Gastroesophageal sphincter (tissue), 4 donors: ENCODE data around the gene HCN1. TPM values are rescaled to one million over a fixed set of nuclear protein-coding genes. Genes with fewer than 3 reads are reported as not detected.

Experiments
- ATAC-seq: fragments of 150-250 bp; one replicate; pipeline ENCODE4 v1.9.1; 2016; ENCODE audit warnings: mild to moderate bottlenecking, moderate library complexity
- H3K27ac ChIP-seq, 4 donors: fragments of 200-600 bp; sonication (generic) in 3 of 4; 1 replicate in 3 of 4; 2 replicates in 1 of 4; pipeline ENCODE4 v1.5.1; 2016 to 2019
- H3K27me3 ChIP-seq: fragments of 200-600 bp; sonication (generic); one replicate; pipeline ENCODE4 v1.5.1; 2019
- H3K36me3 ChIP-seq, 2 donors: fragments of 200-600 bp; sonication (generic); one replicate each; pipeline ENCODE4 v1.5.1; 2019; ENCODE audit warnings: control low read depth in 1 of 2
- H3K4me1 ChIP-seq, 3 donors: fragments of 200-600 bp; sonication (generic); 1 replicate in 2 of 3; 2 replicates in 1 of 3; pipeline ENCODE4 v1.5.1; 2016 to 2019; ENCODE audit warnings: control low read depth in 2 of 3
- H3K4me3 ChIP-seq, 2 donors: fragments of 200-600 bp; sonication (generic); one replicate each; pipeline ENCODE4 v1.5.1; 2019; ENCODE audit warnings: mild to moderate bottlenecking in 1 of 2, moderate library complexity in 1 of 2
- H3K9me3 ChIP-seq, 3 donors: fragments of 200-600 bp; sonication (generic); one replicate each; pipeline ENCODE4 v1.5.1; 2017 to 2019; ENCODE audit warnings: control low read depth in 2 of 3
- EP300 ChIP-seq: sonication (generic); formaldehyde crosslinking; IDR thresholded peaks from one replicate; pipeline ENCODE4 v1.6.1; 2017; ENCODE audit warnings: antibody characterized with exemption, mild to moderate bottlenecking
- POLR2A ChIP-seq, 2 donors: fragments of 450-650 bp; IDR thresholded peaks; one replicate each; pipeline ENCODE4 v1.6.1; 2017; ENCODE audit warnings: antibody characterized with exemption in 2 of 2, mild to moderate bottlenecking in 2 of 2, moderate library complexity in 1 of 2
- POLR2AphosphoS5 ChIP-seq: sonication (generic); formaldehyde crosslinking; IDR thresholded peaks from one replicate; pipeline ENCODE4 v1.6.1; 2017; ENCODE audit warnings: antibody characterized with exemption
- WGBS, 2 donors: methylation state at CpG; one replicate each; pipeline ENCODE4 v1.1.5; 2018; ENCODE audit warnings: low coverage in 1 of 2; 5-methylcytosine and 5-hydroxymethylcytosine counted together
- total RNA-seq, 4 donors: library from RNA; depleted of rRNA; stranded (reverse); fragments of >200 nt; gene quantifications; one replicate each; pipeline ENCODE4 v1.1.0, GENCODE V29; 2016
- TF ChIP-seq, protein P1 (sequence below), 4 experiments: fragments of 200-600 bp in 2 of 4; fragments of 450-650 bp in 2 of 4; sonication (generic) in 1 of 4; IDR thresholded peaks; one replicate each; pipeline ENCODE4 v1.5.1; 2017 to 2019; ENCODE audit warnings: antibody characterized with exemption in 4 of 4, mild to moderate bottlenecking in 2 of 4, moderate library complexity in 2 of 4

HCN1 gene
- total RNA-seq, 4 donors from 2014 or later = 0.19 to 1.3 (median 0.63) TPM

DNA sequence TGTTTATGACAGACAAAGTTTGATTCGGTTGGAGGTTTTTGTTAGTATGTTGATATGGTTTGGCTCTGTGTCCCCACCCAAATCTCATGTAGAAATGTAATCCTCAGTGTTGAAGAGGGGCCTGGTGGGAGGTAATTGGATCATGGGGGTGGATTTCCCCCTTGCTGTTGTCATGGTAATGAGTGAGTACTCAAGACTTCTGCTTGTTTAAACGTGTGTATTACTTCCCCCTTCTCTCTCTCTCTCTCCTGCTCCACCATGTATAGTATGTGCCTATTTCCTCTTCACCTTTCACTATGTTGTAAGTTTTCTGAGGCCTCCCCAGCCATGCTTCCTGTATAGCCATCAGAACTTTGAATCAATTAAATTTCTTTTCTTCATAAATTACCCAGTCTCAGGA lies 415.1 kb downstream of the HCN1 start:
- Histone ChIP-seq H3K4me1 (no peaks in the 10 kb centered on the region), H3K27ac (no peak overlapping the region), H3K27me3 (no peaks in the 10 kb centered on the region), H3K4me3 (no peak overlapping the region), H3K9me3 (no peaks in the 10 kb centered on the region), H3K36me3 (no peaks in the 10 kb centered on the region)
- TF ChIP-seq POLR2AphosphoS5 = no peak
- TF ChIP-seq, protein P1, sequence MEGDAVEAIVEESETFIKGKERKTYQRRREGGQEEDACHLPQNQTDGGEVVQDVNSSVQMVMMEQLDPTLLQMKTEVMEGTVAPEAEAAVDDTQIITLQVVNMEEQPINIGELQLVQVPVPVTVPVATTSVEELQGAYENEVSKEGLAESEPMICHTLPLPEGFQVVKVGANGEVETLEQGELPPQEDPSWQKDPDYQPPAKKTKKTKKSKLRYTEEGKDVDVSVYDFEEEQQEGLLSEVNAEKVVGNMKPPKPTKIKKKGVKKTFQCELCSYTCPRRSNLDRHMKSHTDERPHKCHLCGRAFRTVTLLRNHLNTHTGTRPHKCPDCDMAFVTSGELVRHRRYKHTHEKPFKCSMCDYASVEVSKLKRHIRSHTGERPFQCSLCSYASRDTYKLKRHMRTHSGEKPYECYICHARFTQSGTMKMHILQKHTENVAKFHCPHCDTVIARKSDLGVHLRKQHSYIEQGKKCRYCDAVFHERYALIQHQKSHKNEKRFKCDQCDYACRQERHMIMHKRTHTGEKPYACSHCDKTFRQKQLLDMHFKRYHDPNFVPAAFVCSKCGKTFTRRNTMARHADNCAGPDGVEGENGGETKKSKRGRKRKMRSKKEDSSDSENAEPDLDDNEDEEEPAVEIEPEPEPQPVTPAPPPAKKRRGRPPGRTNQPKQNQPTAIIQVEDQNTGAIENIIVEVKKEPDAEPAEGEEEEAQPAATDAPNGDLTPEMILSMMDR (IDR thresholded peaks at IDR 0.05) = no peak
- no peak for TF ChIP-seq EP300
- no peak for TF ChIP-seq POLR2A (IDR thresholded peaks at IDR 0.05)
- 54 to 57% methylated on average over 1 to 2 of the region's 2 CpGs for WGBS, 2 donors
- ATAC-seq = no peak

DNA sequence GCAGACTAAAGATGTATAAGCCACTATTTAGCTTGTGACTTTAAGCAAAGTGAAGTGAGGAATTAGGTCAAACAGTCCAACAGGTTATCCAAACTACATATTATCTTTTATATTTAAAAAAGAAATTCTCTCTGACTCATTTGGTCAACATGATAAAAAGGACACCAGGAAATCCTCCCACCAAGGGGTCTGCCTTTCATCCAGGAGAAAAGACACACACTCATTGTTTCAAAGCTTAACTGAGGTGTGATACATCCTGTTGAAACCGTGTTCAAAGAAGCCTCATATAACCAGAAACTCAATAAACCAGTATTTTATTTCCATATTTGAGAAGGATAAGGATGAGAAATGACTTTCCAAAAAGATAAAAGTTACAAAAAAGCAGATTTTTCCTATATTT lies 417.1 kb downstream of the HCN1 start:
- ATAC-seq = no peak
- H3K36me3 ChIP-seq = no peaks in the 10 kb centered on the region
- H3K27me3 ChIP-seq = no peaks in the 10 kb centered on the region
- WGBS, 2 donors = 22 to 35% methylated on average over 1 of the region's 1 CpG
- H3K4me3 ChIP-seq = no peak overlapping the region
- no peaks in the 10 kb centered on the region for H3K4me1 ChIP-seq
- TF ChIP-seq, protein P1 (IDR thresholded peaks at IDR 0.05) = no peak
- H3K27ac ChIP-seq = no peak overlapping the region
- H3K9me3 ChIP-seq = no peaks in the 10 kb centered on the region

DNA sequence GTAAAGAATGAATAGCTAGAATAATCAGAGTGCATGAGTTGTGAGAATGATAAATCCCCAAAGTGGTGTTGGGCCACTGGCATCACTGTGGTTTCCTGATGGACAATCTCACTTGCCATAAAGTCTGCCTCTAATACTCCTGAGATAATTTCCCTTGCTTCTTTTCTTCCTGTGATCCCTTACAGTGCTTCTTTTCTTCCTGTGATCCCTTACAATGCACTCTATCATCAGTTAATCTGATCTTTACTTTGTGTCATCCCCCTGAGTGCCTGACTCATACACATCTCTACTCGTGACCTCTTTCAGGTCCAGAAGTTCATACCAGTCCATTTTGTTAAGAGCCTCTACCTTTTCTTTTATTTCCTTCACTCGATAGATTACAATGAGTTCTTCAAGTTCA lies 418.3 kb downstream of the HCN1 start:
- 40 to 73% methylated on average over 1 to 2 of the region's 2 CpGs for WGBS, 2 donors
- no peaks in the 10 kb centered on the region for H3K27me3 ChIP-seq
- no peak overlapping the region for H3K27ac ChIP-seq
- H3K4me1 ChIP-seq = no peaks in the 10 kb centered on the region
- TF ChIP-seq EP300 (no peak), POLR2AphosphoS5 (no peak), POLR2A (IDR thresholded peaks at IDR 0.05) (no peak)
- TF ChIP-seq, protein P1 (IDR thresholded peaks at IDR 0.05) = no peak
- H3K9me3 ChIP-seq = no peaks in the 10 kb centered on the region
- H3K36me3 ChIP-seq = no peaks in the 10 kb centered on the region
- no peak for ATAC-seq
- no peak overlapping the region for H3K4me3 ChIP-seq

DNA sequence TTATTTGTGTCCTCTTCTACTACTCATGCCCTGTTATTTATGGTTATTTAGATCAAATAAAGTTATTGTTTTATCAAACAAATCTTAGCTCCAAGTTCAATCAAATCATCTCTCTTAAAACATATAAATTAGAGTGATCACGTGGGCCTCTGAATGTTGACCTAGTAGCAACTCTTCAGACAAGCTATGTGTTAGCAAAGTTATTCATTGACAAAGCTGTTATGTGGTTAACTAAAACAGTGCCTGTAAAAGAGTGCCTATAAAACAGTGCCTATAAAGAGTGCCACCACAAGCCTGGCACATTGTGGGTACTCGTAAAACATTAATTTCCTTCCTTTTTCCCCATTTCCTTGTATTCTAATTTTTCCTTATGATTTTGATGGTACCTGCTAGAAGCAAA lies 421.9 kb downstream of the HCN1 start:
- 69 to 72% methylated on average over 2 of the region's 2 CpGs for WGBS, 2 donors
- TF ChIP-seq POLR2AphosphoS5 = no peak
- no peak for TF ChIP-seq POLR2A (IDR thresholded peaks at IDR 0.05)
- no peak for TF ChIP-seq EP300
- Histone ChIP-seq H3K9me3 (no peaks in the 10 kb centered on the region), H3K27me3 (no peaks in the 10 kb centered on the region), H3K4me1 (no peaks in the 10 kb centered on the region), H3K36me3 (no peaks in the 10 kb centered on the region), H3K4me3 (no peak overlapping the region), H3K27ac (no peak overlapping the region)
- no peak for ATAC-seq

DNA sequence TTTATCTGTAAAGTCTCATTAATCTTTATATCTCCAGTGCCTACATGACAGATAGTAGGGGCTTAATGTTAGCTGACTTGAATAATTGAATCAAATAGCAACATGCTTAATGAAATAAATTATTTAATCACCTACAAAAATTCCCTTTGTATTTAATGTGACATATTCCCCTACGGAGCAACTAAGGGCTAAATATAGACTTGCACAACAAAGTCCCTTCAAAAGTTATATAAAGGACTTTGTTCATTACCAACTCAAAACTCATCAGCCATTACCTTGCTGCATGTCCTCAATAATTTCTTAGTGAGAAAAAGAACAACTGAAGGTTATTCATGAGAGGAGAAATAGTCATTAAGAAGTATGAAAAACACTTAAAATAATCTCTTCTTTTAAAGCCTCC lies 424.6 kb downstream of the HCN1 start:
- H3K4me1 ChIP-seq = no peaks in the 10 kb centered on the region
- H3K36me3 ChIP-seq = no peaks in the 10 kb centered on the region
- H3K4me3 ChIP-seq = no peak overlapping the region
- H3K27ac ChIP-seq = no peak overlapping the region
- WGBS, 2 donors = 11 to 19% methylated on average over 1 of the region's 1 CpG
- ATAC-seq = no peak
- TF ChIP-seq POLR2AphosphoS5 (no peak), POLR2A (IDR thresholded peaks at IDR 0.05) (no peak), EP300 (no peak)
- TF ChIP-seq, protein P1 (IDR thresholded peaks at IDR 0.05) = no peak
- H3K27me3 ChIP-seq = no peaks in the 10 kb centered on the region
- no peaks in the 10 kb centered on the region for H3K9me3 ChIP-seq
